ENCODE results near the gene OXT. TPM values are rescaled to one million over a fixed set of nuclear protein-coding genes. Genes with fewer than 3 reads are reported as not detected.

Gene OXT
- total and polyA plus RNA-seq, 2 of the 13 experiments (the other 11 are each of a cell fraction or from before 2014, with no cell fraction given): not detected

DNA sequence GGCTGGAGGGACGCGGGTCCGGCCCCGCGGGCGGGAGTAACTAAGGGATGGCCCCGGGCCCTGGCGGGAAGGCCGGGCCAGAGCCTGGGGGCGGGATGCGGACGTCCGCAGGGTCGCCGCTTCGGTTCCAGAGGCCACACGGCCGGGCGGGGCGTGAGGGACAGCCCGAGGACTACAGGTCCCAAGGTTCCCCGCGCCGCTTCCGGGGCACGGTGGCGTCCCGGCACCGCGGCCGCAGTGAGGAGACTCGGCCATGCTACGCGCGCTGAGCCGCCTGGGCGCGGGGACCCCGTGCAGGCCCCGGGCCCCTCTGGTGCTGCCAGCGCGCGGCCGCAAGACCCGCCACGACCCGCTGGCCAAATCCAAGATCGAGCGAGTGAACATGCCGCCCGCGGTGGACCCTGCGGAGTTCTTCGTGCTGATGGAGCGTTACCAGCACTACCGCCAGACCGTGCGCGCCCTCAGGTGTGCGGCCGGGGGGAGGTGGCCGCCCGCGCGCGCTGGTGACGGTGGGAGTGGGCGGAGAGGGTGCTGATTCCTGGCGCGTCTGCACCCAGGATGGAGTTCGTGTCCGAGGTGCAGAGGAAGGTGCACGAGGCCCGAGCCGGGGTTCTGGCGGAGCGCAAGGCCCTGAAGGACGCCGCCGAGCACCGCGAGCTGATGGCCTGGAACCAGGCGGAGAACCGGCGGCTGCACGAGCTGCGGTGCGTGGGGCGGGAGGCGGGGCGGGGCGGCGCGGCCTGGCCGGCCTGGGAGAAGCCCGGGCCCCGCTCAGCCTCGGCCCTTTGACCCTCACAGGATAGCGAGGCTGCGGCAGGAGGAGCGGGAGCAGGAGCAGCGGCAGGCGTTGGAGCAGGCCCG is 25.4 kb upstream of the OXT start, which contains the start of gene MRPS26 (continued):
- TF ChIP-seq ZNF720 (CRISPR knock-in tag; IDR thresholded peaks at IDR 0.05): peak; percentile 70; the same call in 1 of the 2 replicates
- TF ChIP-seq, protein P1, sequence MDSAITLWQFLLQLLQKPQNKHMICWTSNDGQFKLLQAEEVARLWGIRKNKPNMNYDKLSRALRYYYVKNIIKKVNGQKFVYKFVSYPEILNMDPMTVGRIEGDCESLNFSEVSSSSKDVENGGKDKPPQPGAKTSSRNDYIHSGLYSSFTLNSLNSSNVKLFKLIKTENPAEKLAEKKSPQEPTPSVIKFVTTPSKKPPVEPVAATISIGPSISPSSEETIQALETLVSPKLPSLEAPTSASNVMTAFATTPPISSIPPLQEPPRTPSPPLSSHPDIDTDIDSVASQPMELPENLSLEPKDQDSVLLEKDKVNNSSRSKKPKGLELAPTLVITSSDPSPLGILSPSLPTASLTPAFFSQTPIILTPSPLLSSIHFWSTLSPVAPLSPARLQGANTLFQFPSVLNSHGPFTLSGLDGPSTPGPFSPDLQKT (CRISPR knock-in tag; IDR thresholded peaks at IDR 0.05; ENCODE audit: borderline replicate concordance): peak; percentile 96; the same call in 1 of the 2 replicates
- TF ChIP-seq, protein P2, sequence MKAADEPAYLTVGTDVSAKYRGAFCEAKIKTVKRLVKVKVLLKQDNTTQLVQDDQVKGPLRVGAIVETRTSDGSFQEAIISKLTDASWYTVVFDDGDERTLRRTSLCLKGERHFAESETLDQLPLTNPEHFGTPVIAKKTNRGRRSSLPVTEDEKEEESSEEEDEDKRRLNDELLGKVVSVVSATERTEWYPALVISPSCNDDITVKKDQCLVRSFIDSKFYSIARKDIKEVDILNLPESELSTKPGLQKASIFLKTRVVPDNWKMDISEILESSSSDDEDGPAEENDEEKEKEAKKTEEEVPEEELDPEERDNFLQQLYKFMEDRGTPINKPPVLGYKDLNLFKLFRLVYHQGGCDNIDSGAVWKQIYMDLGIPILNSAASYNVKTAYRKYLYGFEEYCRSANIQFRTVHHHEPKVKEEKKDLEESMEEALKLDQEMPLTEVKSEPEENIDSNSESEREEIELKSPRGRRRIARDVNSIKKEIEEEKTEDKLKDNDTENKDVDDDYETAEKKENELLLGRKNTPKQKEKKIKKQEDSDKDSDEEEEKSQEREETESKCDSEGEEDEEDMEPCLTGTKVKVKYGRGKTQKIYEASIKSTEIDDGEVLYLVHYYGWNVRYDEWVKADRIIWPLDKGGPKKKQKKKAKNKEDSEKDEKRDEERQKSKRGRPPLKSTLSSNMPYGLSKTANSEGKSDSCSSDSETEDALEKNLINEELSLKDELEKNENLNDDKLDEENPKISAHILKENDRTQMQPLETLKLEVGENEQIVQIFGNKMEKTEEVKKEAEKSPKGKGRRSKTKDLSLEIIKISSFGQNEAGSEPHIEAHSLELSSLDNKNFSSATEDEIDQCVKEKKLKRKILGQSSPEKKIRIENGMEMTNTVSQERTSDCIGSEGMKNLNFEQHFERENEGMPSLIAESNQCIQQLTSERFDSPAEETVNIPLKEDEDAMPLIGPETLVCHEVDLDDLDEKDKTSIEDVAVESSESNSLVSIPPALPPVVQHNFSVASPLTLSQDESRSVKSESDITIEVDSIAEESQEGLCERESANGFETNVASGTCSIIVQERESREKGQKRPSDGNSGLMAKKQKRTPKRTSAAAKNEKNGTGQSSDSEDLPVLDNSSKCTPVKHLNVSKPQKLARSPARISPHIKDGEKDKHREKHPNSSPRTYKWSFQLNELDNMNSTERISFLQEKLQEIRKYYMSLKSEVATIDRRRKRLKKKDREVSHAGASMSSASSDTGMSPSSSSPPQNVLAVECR (CRISPR knock-in tag; IDR thresholded peaks at IDR 0.05; ENCODE audit: borderline replicate concordance): peak; percentile 98
- peak; percentile 99 for TF ChIP-seq ZNF547 (CRISPR knock-in tag; IDR thresholded peaks at IDR 0.05)
- TF ChIP-seq MEIS2 (CRISPR knock-in tag; IDR thresholded peaks at IDR 0.05): peak; percentile 87
- TF ChIP-seq ZFP37 (CRISPR knock-in tag; IDR thresholded peaks at IDR 0.05; ENCODE audit: borderline replicate concordance): no peak; the same call in 1 of the 2 replicates
- TF ChIP-seq ZNF234 (CRISPR knock-in tag; conservative IDR thresholded peaks at IDR 0.05): peak; percentile 93
- TF ChIP-seq, protein P3, sequence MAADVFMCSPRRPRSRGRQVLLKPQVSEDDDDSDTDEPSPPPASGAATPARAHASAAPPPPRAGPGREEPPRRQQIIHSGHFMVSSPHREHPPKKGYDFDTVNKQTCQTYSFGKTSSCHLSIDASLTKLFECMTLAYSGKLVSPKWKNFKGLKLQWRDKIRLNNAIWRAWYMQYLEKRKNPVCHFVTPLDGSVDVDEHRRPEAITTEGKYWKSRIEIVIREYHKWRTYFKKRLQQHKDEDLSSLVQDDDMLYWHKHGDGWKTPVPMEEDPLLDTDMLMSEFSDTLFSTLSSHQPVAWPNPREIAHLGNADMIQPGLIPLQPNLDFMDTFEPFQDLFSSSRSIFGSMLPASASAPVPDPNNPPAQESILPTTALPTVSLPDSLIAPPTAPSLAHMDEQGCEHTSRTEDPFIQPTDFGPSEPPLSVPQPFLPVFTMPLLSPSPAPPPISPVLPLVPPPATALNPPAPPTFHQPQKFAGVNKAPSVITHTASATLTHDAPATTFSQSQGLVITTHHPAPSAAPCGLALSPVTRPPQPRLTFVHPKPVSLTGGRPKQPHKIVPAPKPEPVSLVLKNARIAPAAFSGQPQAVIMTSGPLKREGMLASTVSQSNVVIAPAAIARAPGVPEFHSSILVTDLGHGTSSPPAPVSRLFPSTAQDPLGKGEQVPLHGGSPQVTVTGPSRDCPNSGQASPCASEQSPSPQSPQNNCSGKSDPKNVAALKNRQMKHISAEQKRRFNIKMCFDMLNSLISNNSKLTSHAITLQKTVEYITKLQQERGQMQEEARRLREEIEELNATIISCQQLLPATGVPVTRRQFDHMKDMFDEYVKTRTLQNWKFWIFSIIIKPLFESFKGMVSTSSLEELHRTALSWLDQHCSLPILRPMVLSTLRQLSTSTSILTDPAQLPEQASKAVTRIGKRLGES (CRISPR knock-in tag; IDR thresholded peaks at IDR 0.05; ENCODE audit: borderline replicate concordance): no peak; the same call in 1 of the 2 replicates
- no peak for TF ChIP-seq NCOA5 (CRISPR knock-in tag; IDR thresholded peaks at IDR 0.05)
- TF ChIP-seq ZNF343 (CRISPR knock-in tag; IDR thresholded peaks at IDR 0.05): peak; percentile 74; the same call in 1 of the 2 replicates
- TF ChIP-seq ZBTB42 (CRISPR knock-in tag; IDR thresholded peaks at IDR 0.05): no peak; the same call in none of the 2 replicates
- TF ChIP-seq ZNF142 (CRISPR knock-in tag; IDR thresholded peaks at IDR 0.05): peak; percentile 96
